ENCODE data around the gene GATAD2A.

GATAD2A gene

GRCh38 chr19:19493841-19494546 is 88.5 kb downstream of the GATAD2A start:
- Histone ChIP-seq H3K79me2 (ENCODE audit: low read length) (peaks cover 33% of the 10 kb centered on the region), H3K36me3 (replicated peaks; ENCODE audit: low read depth, low read length) (peaks cover 45% of the 10 kb centered on the region)

GRCh38 chr19:19495614-19496603 is 90.4 kb downstream of the GATAD2A start:
- Histone ChIP-seq H4K20me1 (ENCODE audit: insufficient read depth, low read length) (no peaks in the 10 kb centered on the region), H3K27ac (ENCODE audit: low read length) (no peak overlapping the region), H3K27me3 (ENCODE audit: low read depth, low read length) (no peaks in the 10 kb centered on the region), H3K36me3 (replicated peaks; ENCODE audit: low read depth, low read length) (peaks cover 54% of the 10 kb centered on the region), H3K4me2 (ENCODE audit: low read length) (no peak overlapping the region), H3K9me3 (ENCODE audit: insufficient read depth, low read length) (no peaks in the 10 kb centered on the region), H3K4me3 (ENCODE audit: low read length) (no peak overlapping the region), H3K4me1 (ENCODE audit: low read length) (no peaks in the 10 kb centered on the region; the same call in 1 of the 2 replicates), H3K9ac (ENCODE audit: low read length) (no peak overlapping the region), H2AFZ (ENCODE audit: low read depth, low read length) (no peak overlapping the region), H3K79me2 (ENCODE audit: low read length) (peaks cover 21% of the 10 kb centered on the region)
- TF ChIP-seq EZH2phosphoT487 (IDR thresholded peaks at IDR 0.05; ENCODE audit: low read depth), result no peak
- TF ChIP-seq CTCF (IDR thresholded peaks at IDR 0.05; ENCODE audit: low read depth, low read length), result no peak

More at GRCh38 chr19:19493841-19494546, 88.5 kb downstream of the GATAD2A start:
- Histone ChIP-seq H3K4me1 (ENCODE audit: low read length) (peaks cover 7% of the 10 kb centered on the region), H4K20me1 (ENCODE audit: insufficient read depth, low read length) (0 out of 2 replicates have a peak, but pooled peaks cover 3% of the 10 kb centered on the region), H3K9me3 (ENCODE audit: insufficient read depth, low read length) (no peaks in the 10 kb centered on the region), H3K27me3 (ENCODE audit: low read depth, low read length) (no peaks in the 10 kb centered on the region), H3K9ac (ENCODE audit: low read length) (no peak overlapping the region), H3K27ac (ENCODE audit: low read length) (no peak overlapping the region), H2AFZ (ENCODE audit: low read depth, low read length) (no peak overlapping the region), H3K4me3 (ENCODE audit: low read length) (no peak overlapping the region), H3K4me2 (ENCODE audit: low read length) (no peak overlapping the region)
- no peak for TF ChIP-seq EZH2phosphoT487 (IDR thresholded peaks at IDR 0.05; ENCODE audit: low read depth)
- TF ChIP-seq CTCF (IDR thresholded peaks at IDR 0.05; ENCODE audit: low read depth, low read length), result no peak; the same call in 1 of the 2 replicates

- no peak overlapping the region for H2AFZ ChIP-seq (ENCODE audit: low read depth, low read length)
- H3K27me3 ChIP-seq (ENCODE audit: low read depth, low read length), result no peaks in the 10 kb centered on the region
- no peak overlapping the region for H3K4me3 ChIP-seq (ENCODE audit: low read length)
- no peak overlapping the region for H3K9ac ChIP-seq (ENCODE audit: low read length)
- peaks cover 8% of the 10 kb centered on the region; the same call in 1 of the 2 replicates for H3K79me2 ChIP-seq (ENCODE audit: low read length)
- H3K9me3 ChIP-seq (ENCODE audit: insufficient read depth, low read length), result no peaks in the 10 kb centered on the region
- no peaks in the 10 kb centered on the region for H4K20me1 ChIP-seq (ENCODE audit: insufficient read depth, low read length)
- peaks cover 61% of the 10 kb centered on the region for H3K36me3 ChIP-seq (replicated peaks; ENCODE audit: low read depth, low read length)
- H3K4me2 ChIP-seq (ENCODE audit: low read length), result no peak overlapping the region
- TF ChIP-seq CTCF (IDR thresholded peaks at IDR 0.05; ENCODE audit: low read depth, low read length) (no peak), EZH2phosphoT487 (IDR thresholded peaks at IDR 0.05; ENCODE audit: low read depth) (no peak)
- H3K4me1 ChIP-seq (ENCODE audit: low read length), result no peaks in the 10 kb centered on the region; the same call in 1 of the 2 replicates
- no peak overlapping the region for H3K27ac ChIP-seq (ENCODE audit: low read length)
These were observed 92.9 kb downstream of the GATAD2A start for GRCh38 chr19:19498255-19498991.
